ENCODE data around the gene MEGF6.

MEGF6 gene

DNA sequence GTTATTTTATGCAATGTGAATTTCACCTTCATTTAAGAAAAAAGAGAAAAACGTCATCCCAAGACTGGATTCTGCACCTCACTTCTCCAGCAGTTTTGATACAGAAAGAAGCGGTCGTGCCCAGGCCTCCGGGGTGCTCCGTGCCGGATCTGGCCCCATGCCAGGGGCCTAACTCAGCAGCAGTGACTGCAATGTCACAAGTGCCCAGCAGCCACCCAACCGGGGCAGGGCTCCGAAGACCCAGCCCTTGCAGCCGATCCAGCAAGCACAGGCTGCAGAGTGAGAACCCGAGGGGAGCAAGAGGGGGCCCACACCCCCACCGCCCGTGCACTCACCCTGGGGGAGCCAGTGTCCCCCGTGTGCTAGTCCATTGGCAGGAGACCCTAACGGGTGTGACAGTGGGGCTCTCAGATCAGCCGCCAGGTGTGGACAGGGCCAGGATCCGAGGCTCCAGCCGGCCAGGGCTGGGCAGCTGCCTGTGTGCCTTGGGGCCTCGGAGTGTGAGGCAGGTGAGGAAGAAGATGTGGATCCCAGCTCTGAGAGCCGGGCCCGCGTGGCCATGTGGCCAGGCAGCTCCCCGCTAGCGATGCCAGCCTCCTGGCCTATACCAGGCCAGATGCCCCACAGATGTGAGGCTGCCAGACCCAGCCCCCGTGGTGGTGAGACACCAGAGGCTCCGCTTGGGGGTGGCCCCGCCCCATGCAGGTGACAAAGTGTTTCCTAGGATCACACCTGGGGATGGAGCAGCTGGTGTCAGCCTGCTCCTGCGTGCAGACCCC, 60.6 kb downstream of the MEGF6 start:
- no peak for DNase-seq

DNA sequence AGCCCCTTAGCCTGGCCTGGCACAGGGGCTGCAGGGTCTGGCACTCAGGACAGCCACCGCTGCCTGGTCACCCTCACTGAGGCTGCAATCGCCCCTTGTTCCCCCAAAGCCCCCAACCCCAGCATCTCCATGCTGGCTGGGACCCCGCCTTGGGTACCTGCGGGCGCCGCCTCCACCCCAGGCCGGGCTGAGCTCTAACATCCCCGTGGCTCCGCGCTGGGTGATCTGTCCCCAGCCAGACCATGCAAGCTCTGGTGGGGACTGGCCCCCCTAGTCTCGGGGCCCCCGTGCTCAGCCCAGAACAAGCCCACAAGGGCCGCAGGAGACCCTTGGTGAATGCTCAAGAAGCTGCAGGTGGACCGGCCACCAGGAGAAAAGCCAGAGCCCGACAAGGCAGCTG, 62.4 kb downstream of the MEGF6 start:
- DNase-seq: no peak

DNA sequence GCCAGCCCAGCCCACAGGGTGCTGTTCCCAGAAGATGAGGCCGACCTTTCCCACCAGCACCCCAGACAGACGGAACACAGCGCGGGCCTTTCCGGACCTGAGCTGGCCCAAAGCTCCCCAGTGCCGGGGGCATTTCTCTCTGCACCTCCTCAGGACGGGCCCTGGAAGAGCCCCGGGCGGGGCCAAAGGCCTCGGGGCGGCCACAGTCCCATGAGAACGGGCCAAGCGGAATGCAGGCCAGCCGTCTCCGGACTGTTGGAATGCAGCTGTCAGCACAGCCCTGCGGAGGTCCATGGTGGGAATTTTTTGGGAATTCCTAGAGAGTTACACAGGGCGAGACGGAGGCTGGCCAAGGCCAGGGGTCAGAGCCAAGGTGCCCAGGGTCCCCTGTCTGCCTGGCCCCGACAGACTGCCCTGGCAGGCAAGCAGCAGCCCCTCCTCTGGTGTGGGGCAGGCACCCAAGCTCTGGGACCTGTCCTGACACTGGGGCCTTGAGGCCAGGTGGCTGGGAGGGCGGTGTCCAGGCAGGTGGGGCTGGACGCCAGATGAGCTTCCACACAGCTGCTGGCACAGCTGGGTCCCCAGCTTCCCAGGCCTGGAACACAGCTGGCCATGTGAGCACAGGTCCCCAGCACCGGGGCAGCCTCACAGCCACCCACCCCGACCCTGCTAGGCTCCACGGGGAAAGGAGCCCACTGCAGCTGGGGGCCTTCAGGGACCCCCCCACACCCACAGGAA, 63.0 kb downstream of the MEGF6 start:
- no peak for DNase-seq

DNA sequence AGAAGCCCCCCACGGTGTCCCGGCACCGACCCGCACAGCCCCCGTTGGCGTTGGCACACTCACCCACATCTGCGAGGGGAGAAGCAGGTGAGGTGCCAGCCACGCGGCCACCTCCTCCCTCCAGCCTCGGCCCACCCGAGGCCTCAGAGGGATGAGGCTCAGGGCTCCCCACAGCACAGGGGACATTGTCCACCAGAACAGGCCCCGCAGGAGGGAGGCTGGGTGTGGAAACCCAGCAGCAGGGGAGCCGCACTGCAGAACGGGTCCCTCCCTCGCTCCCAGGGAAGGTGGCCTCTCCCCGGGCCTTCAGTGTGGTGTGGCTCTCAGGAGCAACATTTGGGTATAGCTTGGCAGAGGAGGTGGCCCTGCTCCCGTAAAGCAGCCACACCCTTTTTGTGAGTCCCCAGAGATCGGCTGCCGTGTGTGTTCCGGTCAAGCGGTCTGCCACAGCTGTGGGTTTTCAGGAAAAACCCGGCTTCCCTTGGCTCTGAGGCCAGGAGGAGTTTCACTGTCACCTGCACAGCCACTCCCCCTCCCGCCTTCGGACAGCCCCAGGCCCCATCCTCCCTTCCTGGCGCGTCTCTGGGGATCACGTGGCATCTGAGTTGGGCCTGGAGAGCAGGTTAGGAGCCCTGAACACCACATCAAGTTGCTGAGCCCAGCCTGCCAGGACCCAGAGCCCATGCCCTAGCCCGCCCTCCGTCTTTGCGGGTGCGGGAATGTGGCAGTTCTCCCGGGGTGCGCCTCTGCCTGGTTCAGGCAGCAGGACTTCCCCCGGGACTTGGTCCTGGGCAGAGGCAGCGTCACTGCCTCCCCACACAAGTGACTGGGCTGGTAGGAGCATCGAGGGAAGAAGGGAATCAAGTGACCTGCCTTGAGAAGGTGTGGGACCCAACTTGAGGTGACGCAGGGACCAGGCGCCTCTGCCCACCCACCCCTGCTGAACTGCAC, 64.0 kb downstream of the MEGF6 start:
- no peak for DNase-seq

DNA sequence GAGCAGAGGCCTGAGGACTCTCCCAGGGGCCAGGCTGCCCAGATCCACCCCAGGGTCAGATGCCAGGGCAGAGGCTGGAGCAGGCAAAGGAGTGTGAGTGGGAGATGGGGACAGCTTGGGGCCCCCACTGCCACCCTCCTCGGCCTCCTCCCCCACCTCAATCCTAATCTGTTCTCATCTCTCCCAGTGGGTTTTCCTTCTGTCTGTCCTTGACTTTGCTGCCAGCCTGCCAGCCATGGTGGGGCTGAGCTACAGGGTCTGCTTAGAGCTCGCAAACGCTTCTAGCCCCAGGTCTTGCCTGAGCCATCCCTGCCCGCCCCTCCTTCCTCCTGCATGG, 65.3 kb downstream of the MEGF6 start:
- DNase-seq: no peak

DNA sequence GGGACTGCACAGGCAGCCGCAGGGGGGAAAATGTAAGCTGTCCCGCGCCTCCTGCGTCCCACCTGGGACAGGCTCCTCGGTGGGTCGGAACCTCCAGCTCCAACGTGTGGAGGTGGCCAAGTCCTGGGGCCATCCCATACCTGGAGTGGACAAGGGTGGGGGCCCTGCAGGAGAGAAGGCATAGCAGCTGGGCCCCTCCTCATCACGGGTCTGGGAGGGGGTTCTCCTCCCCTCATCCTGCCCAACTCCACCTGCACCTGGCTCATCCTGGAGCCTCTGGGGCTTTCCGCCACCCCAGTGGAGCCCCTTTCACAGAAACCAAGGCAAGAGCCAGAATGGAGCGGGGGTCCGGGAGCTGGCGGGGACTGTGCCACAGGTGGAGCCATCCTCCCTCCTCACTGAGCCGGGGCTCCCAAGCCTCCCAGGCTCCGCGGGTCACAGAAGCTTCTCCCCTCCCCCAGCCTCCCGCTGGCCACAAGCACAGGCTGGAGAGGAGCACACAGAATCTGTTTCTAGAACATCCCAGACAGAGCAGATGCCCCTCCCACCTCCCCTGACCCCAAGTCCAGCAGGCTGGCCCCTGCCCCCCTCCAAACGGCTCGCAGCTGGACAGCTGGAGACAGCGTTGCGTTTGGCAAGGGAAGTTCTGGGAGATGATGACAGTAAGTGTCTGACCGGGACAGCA, 65.8 kb downstream of the MEGF6 start:
- no peak for DNase-seq

DNA sequence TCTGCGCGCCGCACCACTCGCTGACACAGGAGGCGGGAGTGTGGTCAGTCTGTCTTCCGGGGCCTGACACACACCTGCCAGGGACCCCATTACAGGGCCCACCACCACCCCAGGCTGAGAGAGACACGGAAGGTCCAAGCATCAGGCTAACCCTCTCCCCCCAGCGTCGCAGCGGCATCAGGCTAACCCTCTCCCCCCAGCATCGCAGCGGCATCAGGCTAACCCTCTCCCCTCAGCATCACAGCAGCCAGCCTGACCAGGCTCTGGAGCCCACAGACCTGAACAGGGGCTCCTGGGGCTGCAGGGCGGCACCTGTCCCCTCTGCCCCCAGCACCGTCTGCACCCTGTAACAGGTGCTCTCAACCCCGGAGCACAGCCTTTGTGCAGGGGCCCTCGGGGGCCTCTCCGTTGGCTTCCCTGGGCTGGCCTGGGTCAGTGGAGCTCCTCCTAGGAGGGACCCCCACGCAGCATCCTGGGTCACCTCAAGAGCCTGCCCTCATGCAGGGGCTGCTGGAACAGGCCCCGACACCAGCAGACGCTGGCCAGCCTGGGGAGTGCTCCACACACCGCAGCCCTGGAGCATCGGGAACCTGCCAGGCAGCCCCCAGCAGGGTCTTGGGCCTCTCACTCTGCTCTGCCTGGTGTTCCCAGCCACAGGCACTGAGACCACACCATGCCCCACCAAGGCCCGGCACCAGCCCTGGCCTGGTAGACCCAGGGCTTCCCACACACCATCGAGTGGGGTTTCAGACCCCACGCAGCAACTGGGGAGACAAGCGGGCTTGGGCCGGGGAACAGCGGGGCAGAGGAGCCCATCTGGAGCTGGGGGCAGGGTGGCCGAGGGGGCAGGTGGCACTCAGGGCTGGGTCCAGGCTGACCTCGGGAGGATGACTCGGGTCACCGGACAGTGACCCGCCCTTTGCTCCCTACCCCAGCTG, 67.0 kb downstream of the MEGF6 start:
- no peak for DNase-seq

DNA sequence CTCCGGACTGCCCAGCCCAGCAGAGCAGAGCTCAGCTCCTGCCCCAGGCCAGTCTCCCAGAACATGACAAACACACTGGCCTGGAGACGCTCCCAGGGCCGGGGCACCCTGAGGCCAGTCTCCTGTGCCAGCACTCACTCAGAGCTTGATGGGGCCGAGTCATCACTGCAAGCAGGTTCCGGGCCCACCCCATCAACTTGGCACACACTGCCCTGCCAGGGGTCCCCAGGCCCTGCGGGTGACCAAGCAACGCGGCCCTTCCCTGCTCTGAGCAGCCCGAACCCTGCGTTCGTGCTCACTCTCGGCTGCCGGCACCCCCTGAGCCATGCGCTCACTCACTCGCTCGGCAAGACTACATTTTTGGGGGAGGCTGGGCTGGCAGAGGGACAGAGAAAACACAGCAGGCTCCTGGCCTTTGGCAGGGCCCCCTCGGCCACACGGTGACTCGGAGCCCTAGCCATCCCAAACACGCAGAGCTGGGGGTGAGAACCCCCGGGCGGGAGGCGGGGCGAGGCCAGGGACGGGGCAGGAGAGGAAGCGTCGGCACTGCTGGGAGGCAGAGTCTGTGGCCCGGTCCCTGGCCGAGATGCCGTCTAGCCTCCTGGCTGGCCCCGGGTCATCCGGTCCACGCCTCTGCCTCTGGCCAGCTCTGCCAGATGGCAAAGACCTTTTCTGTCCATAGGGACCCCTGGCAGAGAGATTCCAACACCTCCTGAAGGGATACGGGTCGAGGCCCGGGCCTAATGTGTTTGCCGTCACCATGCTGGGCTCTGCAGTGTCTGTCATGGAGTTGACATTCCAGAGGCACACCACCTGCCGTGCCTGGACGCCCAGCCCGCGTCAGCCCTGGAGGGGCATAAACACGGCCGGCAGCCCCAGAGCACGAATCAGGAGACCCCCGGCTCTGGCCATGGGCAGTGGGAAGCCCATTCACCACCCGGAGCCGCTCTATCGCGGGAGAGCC, 68.0 kb downstream of the MEGF6 start:
- DNase-seq: no peak

DNA sequence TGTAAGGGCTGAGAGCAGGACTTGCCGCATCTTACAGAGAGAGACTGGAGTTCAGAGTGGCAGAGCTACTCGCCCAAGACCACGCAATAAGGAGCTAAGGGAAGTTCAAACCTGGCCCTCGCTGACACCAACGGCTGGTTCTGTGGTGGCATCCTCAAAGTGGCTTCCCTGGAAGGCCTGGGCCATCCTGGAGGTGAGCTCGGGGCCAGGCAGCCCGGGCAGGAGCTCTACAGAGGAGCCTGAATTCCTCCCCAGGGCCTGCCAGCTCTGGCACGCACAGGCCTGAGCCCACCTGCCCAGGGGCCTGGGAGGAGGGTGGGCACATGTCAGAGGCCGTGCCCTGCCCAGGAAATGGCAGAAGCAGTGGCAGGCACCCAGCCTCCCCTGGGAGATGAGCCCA, 68.6 kb downstream of the MEGF6 start:
- DNase-seq: no peak

DNA sequence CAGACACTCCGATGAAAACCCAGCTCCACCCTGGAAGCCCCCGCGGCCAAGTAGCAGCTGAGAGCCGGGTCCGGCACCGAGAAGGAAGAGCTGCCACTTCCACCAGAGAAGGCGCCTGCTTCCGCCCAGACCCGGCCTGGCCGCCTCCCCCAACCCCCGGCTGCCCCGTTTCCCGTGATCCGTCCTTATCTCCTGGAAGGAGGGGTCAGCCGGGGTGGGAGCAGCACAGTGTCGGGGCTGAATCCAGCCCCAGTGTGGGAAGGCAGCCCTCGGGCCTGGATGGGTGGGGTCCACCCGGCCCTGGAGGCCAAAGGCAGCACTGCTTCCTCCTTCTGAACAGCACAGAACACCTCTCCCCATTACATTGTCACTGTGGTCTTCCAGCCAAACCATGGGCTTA, 69.4 kb downstream of the MEGF6 start:
- peak; percentile 54 for DNase-seq

DNA sequence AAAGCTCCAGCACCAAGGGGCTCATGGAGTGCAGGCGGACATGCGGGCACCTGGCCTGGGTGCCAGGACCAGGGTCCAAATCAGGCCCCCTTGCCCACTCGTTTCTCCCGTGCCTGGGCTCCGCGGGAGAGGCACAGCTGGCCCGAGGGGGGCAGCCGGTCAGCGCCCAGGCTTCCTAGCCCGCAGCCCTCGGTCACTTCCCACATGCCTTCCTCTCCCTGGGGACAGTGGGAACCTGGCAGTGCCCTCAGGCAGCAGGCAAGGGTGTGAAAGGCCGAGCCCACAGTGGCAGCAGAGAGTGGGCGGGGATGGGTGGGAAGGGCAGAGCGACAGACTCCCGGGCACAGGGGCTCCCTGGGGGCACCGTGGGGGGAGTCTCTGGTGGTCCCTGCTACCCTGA, 69.8 kb downstream of the MEGF6 start:
- DNase-seq: no peak

DNA sequence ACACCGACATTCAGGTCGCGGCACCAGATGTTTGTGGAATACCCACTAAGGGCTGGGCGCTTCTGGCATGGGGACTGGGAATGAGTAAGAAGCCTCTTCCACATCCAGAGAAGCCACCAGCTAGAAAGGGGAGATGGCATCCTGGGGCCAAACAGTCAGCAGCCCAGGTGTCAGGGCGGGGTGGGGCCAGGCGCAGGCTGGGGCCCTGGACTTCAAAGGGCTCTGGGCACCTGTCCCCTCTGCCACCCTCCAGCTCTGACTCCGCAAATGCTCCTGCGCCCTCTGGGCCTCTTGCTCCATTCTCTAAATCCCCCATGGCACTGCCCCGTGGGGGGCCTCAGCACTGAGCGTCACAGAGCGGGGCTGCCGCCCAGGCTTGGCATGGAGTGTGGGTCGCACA, 70.4 kb downstream of the MEGF6 start:
- no peak for DNase-seq

DNA sequence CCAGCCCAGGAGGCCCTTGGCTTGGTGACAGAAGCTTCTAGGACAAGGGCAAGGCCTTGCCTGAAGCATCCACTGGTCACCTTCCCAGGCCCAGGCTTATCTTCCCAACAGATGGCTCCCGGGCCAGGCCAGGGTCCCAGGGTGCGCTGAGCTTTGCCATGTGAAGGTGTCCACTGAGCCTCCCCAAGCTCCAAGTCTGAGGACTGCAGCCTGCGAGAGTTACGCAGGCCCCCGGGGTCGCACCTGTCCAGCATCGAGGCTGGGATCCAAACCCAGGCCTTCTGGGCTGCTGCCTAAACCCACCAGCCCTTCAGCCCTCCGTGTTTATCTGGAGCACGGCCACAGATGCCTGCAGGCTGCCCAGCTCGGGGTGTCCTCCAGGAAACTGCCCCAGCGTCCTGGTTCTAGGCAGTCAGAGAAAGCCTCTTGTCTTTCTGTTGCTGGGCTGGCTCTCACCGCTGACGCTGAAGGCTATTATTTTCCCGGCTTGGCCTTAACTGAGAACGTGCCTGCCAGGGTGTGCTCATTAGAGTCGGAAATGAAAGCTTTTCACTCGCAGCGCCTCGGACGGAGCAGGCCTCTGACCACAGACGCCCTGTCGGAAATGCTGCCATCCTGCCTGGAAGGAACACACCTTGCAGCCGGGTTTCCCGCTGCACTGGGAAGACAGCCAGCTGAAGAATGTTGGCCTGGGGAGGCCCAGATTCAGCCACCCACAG, 71.4 kb downstream of the MEGF6 start:
- peak; percentile 29 for DNase-seq

DNA sequence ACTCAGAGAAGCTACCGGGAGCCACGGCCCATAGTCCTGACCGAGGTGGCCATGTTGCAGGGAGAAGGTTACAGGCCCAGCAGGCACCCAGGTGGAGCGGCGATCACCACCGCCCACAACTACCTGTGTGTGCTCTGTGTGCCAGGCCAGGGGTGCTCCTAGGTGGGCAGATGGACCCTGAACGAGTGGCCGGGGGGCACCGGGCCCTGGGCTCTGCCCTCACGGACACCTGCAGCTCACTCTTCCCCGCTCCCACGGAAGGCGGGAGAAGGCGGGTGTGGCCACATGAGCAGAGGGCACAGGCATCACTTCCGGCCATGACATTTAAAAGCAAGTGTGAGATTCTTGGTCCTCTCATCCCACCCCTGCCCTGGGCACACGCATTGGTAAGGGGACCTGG, 73.9 kb downstream of the MEGF6 start:
- DNase-seq: no peak

DNA sequence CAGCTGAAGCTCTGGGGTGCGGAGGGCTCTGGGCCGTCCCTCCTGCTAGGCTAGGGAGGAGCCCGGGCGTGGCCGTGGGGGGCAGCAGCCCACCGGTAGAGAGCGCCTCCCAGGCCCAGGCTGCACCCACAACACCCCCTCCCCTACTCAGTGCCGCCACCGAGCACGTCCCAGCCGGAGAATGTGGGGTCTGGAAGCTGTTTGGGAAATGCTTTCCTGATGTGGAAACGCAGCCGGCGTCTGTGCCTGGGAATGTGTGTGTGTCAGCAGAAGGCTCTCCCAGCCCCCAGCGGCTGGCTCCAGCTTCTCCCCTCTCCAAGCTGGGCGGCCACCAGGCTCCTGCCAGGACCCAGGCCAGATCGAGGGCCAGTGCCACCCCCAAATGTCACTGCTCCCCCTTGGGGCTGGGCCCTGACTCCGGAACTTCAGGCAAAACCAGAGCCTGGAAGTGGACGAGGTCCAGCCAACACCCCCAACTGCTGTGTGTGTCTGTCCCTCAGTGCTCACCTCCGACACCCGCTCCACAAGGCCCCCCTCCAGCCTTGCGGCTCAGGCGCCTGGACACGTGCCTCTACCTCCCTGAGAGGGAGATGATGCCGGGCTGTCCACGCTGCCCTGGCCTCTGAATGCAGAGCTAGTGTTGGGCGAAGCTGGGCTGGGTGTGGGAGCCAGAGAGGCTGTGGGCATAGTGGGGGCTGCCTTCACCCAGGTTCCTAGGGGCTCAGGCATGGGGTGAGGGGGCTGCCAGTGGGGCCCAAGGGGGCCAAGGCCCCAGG, 74.7 kb downstream of the MEGF6 start:
- DNase-seq: no peak

DNA sequence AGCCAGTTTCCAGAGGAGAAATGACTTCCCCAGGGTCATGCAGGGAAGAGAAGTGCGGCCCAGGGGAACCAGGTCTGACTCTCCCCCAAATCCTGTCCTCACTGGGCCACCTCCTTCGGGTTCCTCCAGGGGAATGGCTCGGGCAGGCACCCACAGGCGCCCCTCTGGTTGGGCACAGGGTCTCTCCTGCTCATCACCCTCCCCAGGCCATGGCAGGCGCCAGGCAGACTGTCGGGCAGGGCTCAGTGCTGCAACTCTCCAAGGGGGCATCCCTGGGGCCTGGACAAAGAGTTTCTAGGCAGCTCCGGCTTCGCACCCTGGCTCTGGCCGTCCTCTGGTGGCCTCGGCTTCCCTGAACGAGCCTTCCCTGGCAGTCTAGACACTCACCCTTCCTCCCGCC, 75.6 kb downstream of the MEGF6 start:
- no peak for DNase-seq

DNA sequence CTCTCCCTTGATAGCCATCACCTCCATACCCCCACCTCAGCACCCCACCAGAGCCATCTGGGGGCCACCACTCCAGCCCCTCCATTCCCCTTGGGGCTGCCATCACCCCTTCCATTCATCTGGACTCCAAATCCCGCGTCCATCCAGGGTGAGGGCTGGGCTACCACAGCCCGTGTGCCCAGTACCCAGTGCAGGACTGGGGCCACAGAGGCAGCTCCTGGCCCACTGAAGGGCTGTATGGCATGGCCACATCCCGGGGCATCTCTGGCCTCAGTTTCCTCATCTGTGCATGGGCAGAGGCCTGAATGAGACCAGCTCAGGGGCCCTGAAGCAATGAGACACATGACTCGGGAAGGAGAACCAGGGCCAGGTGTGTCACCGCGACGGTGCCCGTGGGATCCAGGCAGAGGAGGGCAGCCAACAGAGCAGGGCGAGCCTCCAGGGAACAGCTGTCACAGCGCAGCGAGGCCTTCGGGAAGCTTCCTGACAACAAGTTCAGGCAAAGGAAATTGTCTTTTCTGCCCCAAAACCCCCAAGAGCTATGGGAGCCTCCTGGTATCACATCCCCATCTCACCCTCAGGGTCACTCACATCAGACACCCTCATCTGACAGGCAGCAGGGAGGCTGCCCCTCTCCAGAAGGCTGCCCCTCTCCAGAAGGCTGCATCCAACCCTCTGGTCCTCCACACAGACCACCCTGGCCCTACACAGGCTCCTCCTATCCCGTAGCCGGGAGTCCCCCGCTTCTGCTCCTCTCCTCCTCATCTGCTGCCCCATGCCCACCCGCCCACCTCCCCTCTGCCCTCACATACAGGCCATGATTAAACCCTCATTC, 76.3 kb downstream of the MEGF6 start:
- no peak for DNase-seq
